NCI-H748 treated with DMSO at 0.1 percent for 48 hours (cell line): Measurements from ENCODE around the gene GLB1L2.

Experiments used
- DNase-seq: peaks from one replicate; lab custom pipeline; 2025; lab: John Stamatoyannopoulos, UW

The GLB1L2 gene

DNA sequence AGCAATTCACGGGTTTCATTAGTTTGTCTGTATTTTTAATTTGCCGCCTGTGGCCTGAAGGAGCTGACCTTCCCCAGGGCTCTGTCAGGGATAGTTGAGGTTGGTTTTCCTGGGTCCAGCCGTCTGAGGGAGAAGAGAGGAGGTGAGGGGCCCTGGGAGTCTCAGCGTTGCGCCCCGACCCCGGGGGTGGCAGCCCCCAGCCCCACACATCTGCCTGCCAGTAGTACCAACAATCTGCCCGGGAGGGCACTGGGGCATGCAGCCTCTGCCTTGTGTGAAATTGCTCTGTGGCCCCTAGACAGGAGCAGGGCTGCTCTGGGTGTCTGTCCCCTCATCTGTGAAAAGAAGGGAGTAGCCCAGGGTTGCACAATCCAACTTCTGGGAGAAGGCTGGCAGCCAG, 73.6 kb downstream of the GLB1L2 start:
- no peak for DNase-seq

GRCh38 chr11:134405841-134406240, 74.1 kb downstream of the GLB1L2 start:
- no peak for DNase-seq

- no peak for DNase-seq
These were observed 74.7 kb downstream of the GLB1L2 start for GRCh38 chr11:134406264-134407185.

GRCh38 chr11:134407321-134407828, 75.6 kb downstream of the GLB1L2 start:
- no peak for DNase-seq

DNA sequence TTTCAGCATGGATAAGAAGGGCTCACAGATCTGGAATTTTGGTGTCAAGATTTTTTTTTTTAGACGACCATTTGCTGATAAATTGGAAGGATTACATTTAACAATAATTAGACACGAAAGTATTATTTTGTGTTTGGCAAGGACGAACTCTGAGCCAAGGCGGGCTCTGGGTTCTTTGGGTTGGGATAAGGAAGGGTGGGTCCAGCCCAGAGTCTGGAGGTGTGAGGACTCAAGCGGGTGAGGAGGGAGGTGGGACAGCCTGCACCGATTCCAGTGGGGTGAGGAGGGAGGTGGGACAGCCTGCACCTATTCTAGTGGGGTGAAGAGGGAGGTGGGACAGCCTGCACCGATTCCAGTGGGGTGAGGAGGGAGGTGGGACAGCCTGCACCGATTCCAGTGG, 76.1 kb downstream of the GLB1L2 start:
- no peak for DNase-seq

DNA sequence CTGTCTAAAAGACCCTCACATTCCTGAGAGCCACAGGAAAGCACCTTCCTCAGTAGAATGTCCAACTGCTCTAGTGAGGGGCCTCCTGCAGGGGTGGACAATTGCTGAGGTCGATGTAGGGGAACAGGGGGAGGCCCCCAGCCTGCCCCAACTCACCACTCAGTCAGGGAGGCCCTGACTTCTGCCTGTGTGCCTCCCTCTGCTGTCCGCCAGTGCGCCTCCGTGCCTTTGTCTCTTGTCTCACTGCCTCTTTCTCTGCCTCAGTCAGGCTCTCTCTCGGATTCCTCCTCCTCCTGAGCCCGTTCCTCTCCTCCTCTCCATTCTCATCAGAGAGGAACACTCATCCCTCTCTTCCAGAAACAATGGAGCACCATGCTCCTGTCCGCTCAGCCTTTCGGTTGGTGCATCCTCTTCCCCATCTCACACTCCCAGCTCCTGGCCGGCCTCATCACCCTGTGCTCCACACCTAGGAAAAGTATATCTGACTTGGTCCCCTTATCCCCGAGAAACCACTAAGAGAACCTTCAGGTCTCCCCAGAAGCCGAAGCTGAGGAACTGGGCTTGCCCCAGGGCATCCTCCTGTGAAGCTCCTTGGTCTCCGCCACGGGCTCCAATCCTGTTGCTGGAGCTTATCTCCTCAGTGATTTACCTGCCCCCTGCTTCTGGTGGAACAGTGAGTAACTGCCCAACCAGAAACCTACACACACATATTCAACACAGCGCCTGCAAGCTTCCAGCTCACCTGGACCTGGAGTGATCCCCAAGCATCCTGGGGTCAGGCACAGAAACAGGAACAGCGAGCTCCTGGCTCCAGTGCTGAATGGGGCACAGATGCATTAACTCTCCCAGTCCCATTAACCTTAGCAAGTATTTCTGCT, 78.0 kb downstream of the GLB1L2 start:
- DNase-seq: no peak

DNA sequence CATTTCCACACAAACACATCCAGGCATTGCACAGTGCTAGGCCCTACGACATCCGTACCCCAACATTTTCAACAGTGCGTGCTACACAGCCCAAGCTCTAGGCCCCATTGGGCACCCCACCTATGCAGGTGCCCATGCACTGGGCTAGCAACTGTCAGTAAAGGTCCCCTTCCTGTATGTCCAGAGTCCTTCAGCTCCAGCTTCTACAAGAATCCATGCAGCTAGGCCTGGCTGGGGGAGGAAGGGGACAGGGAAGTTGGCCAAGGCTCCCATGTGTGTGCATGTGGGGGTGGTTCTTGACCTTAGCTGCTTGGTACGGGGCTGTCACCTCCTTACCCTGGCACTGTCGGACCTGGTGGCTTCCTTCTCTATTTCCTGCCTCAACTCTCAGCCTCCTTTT, 79.0 kb downstream of the GLB1L2 start:
- no peak for DNase-seq

- no peak for DNase-seq
These were observed 80.6 kb downstream of the GLB1L2 start, which contains the start of gene B3GAT1 for GRCh38 chr11:134412203-134413042. B3GAT1 (minus strand) TSS chr11:134412242; CDS start chr11:134387659, 24,583 bp downstream.

DNA sequence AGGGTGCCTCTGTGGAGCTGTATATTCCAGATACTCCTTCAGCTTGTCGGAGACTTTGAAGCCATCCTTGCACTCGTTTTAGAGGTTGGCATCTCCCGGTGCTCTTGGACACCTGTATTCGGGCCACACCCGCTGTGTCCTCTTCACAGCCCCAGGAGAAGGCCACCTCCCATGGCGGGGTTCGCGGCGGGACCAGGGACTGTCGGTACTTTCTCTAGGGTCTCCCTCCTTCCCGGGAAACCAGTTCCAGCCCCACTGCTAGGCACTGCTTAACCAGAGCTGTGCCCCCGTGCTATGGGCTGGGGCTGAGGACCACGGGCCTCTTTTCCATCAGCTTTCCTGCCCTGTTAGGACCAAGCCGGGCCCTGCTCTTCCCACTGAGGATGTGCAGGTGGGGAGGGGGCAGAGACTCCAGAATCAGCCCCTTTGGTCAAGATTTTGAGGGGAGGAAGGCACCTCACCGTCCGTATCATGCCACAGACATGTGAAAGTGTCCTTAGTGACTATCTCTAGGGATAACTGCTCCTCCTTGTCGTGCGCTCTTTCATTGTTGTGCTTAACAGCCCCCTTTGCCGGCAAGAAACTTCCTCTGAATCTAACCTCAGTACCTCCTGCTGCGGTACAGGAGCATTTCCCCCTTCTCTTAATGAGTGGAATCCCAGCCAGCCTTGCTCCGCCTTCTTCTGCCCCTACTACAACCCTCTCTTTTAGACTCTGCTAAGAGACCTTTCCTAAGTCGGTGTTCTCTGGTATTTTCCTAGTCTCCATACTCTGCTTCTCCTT, 81.4 kb downstream of the GLB1L2 start:
- no peak for DNase-seq

GRCh38 chr11:134413826-134414731, 82.3 kb downstream of the GLB1L2 start:
- DNase-seq: no peak

DNA sequence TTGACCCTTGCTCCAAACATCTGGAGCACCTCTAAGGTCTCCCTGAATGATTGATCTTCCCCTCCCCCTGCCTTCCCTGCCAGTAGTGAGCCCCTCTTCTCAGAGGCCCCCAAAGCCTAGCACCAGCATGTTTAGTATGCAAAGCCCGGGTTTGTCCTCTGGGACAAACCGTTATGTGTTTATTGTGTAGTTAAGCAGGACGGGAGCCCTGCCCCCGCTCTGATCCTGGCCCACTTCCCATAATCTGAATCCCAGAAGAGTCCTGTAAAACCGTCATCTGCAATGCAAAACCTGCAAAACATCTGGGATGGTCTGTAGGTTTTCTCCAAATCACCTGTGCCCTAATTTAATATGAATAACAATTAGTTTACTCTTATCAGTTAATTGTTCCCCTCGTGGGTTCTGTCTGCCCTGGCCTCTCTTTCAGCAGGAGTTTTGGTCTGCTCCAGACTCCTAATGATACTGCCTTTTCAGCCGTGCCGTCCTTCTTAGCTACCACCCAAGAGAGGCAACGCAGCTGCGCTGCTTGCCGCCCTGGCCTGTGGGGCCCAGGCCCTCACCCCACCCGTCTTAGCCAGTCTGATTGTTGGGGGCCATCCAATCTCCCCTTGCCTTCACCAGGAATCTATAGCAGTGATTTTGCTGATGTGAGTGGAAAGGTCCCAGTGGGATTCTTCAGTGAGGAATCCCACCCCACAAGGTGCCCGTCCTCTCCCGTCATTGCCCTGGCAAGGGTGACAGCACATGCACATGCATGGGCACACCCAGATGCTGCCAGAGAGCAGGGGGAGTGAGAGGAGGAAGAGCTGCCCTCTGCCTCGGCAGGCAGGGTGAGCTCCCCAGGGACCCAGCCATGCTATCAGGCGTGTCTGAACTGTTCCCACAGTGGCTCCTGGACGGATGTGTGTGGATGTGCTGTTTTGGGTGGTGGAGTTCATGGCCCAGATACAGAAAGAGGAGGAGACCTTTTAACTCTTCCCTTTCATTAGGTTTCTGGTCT, 83.3 kb downstream of the GLB1L2 start:
- no peak for DNase-seq

DNA sequence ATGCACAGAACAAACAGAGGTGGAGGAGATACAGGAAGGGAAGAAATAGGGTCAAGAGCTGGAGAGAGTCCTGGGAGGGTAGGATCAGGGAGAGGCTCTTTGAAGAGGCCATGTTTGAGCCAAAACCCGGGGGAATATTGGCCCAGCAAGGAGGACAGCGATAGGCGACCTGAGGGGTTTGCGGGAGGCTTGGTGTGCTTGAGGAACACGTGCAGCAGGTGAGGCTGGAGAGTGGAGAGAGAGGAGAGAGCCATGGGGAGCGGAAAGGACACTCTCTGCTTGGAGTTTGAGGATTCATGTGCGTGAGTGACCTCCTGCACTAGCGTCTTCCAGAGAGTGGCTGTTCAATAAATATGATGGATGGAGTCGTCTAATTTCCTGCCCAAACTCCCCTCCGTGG, 84.9 kb downstream of the GLB1L2 start:
- DNase-seq: no peak

DNA sequence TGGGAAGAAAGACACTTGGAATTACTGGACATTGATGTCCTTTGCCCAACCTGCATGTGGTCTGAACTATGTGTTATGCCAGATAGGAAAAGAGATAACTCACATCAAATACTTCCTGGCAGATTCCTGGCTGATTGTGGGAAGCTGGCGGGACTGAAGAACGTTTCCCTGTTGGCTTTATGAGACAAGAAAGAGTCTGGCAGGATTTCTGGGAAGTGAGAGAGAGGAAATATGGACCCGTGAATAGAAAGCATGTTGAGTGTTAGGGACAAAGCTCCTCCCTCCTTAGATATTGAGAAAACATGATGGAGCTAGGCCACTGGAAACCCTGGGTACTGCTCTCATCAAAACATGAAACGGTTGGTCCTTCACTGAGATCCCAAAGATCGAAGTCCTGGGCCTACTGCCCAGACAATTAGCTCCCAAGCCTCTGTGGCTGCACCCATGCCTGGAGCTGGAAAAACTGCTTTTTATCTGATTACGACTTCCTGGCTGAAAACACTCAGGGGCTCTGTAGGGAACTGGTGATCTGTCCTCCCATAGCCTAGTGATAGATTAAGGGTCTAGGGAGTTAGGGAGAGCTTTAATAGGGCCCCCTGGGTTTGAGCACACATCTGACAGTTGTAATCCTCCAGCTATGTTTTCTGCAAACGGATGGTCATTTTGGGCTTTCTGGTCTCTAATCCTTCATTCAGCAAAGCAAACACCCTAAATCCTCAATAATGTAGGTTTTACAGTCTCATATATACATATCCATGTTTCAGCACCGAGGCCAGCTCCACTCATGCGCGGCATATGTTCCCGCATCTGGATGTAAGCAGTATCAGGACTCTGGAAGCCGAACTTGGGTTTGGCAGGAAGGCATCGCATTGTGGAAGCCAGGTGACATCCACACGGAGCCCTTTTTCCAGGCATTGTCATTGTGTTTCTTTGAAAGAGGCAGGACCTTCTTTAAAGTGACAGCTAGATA, 86.4 kb downstream of the GLB1L2 start:
- no peak for DNase-seq

DNA sequence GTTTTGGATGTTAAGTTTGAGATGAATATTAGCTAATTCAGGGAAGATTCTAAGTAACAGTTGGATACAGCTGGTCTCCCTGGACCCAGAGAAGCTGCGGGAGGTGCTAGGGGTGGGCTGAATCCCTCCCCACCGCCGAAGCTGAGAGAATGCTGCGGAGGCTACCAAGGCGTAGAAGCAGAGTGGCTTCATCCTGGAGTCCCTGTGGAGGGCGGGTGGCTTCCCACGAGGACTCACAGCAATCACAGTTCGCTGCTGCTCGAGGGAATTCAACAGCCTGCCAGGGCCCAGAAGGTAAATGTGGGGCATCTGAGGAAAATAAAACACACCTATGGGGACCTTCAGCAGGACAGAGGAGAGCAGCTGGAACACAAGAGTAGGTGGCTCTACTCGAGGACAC, 91.3 kb downstream of the GLB1L2 start:
- no peak for DNase-seq

- no peak for DNase-seq
These were observed 93.6 kb downstream of the GLB1L2 start for GRCh38 chr11:134425413-134425812.
